Mesenchymal stem cell (in vitro differentiated cells and primary cell): ENCODE results near the gene RIOX2.
"Not testable (repeated sequence)": the region's sequence is repeated elsewhere in the genome, so short reads cannot be mapped to it uniquely, and the experiment has no call there.

Experiments used
- DNase-seq: peaks from one replicate; pipeline ENCODE4 v3.0.0-alpha.2; 2013
- H2AFZ ChIP-seq: one replicate; pipeline ENCODE4 v1.6.1; 2013; ENCODE audit warnings: low read depth, mild to moderate bottlenecking, control low read depth, inconsistent platforms, low read length, moderate library complexity
- H2AK5ac ChIP-seq: 2 replicates; pipeline ENCODE4 v1.6.1; 2013; ENCODE audit warnings: low read length, moderate library complexity, mild to moderate bottlenecking, inconsistent platforms; ENCODE audit not compliant: severe bottlenecking
- H2BK120ac ChIP-seq: one replicate; pipeline ENCODE4 v1.6.1; 2013; ENCODE audit warnings: low read depth, mild to moderate bottlenecking, inconsistent platforms, low read length, moderate library complexity
- H2BK12ac ChIP-seq, 2 experiments: one replicate each; pipeline ENCODE4 v1.6.1; 2013; ENCODE audit warnings: inconsistent platforms in 2 of 2, low read length in 2 of 2, mild to moderate bottlenecking in 2 of 2, moderate library complexity in 2 of 2, control low read depth in 1 of 2
- H2BK15ac ChIP-seq: one replicate; pipeline ENCODE4 v1.6.1; 2013; ENCODE audit warnings: mild to moderate bottlenecking, low read depth, inconsistent platforms; ENCODE audit not compliant: poor library complexity, severe bottlenecking
- H2BK5ac ChIP-seq: 2 replicates; pipeline ENCODE4 v1.6.1; 2013; ENCODE audit warnings: low read depth, mild to moderate bottlenecking, low read length, control low read depth, inconsistent platforms; ENCODE audit not compliant: poor library complexity, severe bottlenecking
- H3K14ac ChIP-seq, 2 experiments: one replicate each; pipeline ENCODE4 v1.6.1; 2013; ENCODE audit warnings: inconsistent platforms in 2 of 2, low read length in 2 of 2, control low read depth in 1 of 2, mild to moderate bottlenecking in 1 of 2, moderate library complexity in 1 of 2
- H3K18ac ChIP-seq, 2 experiments: one replicate each; pipeline ENCODE4 v1.6.1; 2013; ENCODE audit warnings: inconsistent platforms in 2 of 2, low read length in 2 of 2, control low read depth in 1 of 2, low read depth in 1 of 2, mild to moderate bottlenecking in 1 of 2
- H3K23ac ChIP-seq, 2 experiments: one replicate each; pipeline ENCODE4 v1.6.1; 2013; ENCODE audit warnings: inconsistent platforms in 2 of 2, low read length in 2 of 2, mild to moderate bottlenecking in 2 of 2, moderate library complexity in 2 of 2, control low read depth in 1 of 2
- H3K27ac ChIP-seq: 2 replicates; pipeline ENCODE4 v1.5.1; 2013; ENCODE audit warnings: mild to moderate bottlenecking, moderate library complexity, low read length, control low read depth, inconsistent platforms; ENCODE audit not compliant: poor library complexity, severe bottlenecking
- H3K27me3 ChIP-seq, 2 experiments: 2 replicates each; pipeline versions ENCODE4 v1.6.1 to v1.7.0; 2013; ENCODE audit warnings: low read length in 2 of 2, mild to moderate bottlenecking in 2 of 2, moderate library complexity in 2 of 2, control low read depth in 1 of 2, inconsistent platforms in 1 of 2; ENCODE audit not compliant: control insufficient read depth in 1 of 2, insufficient read depth in 1 of 2
- H3K36me3 ChIP-seq, 2 experiments: 2 replicates each; pipeline versions ENCODE4 v1.6.1 to v1.7.0; 2013; ENCODE audit warnings: low read length in 2 of 2, control low read depth in 1 of 2, inconsistent platforms in 1 of 2, low read depth in 1 of 2, mild to moderate bottlenecking in 1 of 2; ENCODE audit not compliant: insufficient read depth in 2 of 2, control insufficient read depth in 1 of 2
- H3K4ac ChIP-seq, 2 experiments: one replicate each; pipeline ENCODE4 v1.6.1; 2013; ENCODE audit warnings: inconsistent platforms in 2 of 2, low read length in 2 of 2, mild to moderate bottlenecking in 2 of 2, moderate library complexity in 2 of 2, control low read depth in 1 of 2, low read depth in 1 of 2
- H3K4me1 ChIP-seq: 2 replicates; pipeline ENCODE4 v1.6.1; 2013; ENCODE audit warnings: low read depth, low read length, control low read depth; ENCODE audit not compliant: control insufficient read depth, insufficient read depth
- H3K4me2 ChIP-seq: 2 replicates; pipeline ENCODE4 v1.6.1; 2013; ENCODE audit warnings: low read length, mild to moderate bottlenecking, inconsistent platforms; ENCODE audit not compliant: poor library complexity, severe bottlenecking
- H3K4me3 ChIP-seq, 2 experiments: 2 replicates each; pipeline versions ENCODE4 v1.5.1 to v1.7.0; 2013; ENCODE audit warnings: low read length in 2 of 2, mild to moderate bottlenecking in 2 of 2, control low read depth in 1 of 2, low read depth in 1 of 2; ENCODE audit not compliant: insufficient read depth in 1 of 2
- H3K79me1 ChIP-seq: replicated peaks from 2 replicates; pipeline ENCODE4 v1.6.1; 2013; ENCODE audit warnings: mild to moderate bottlenecking, control low read depth, low read length, inconsistent platforms; ENCODE audit not compliant: poor library complexity, severe bottlenecking
- H3K9ac ChIP-seq: 2 replicates; pipeline ENCODE4 v1.7.0; 2013; ENCODE audit warnings: mild to moderate bottlenecking, low read length, moderate library complexity
- H3K9me3 ChIP-seq: 2 replicates; pipeline ENCODE4 v1.7.0; 2013; ENCODE audit warnings: mild to moderate bottlenecking, low read length; ENCODE audit not compliant: control insufficient read depth
- H4K8ac ChIP-seq: one replicate; pipeline ENCODE4 v1.6.1; 2013; ENCODE audit warnings: inconsistent platforms, mild to moderate bottlenecking, low read length, moderate library complexity
- H4K91ac ChIP-seq: one replicate; pipeline ENCODE4 v1.6.1; 2013; ENCODE audit warnings: mild to moderate bottlenecking, low read length, inconsistent platforms
- WGBS: methylation state at CpG from one replicate; pipeline ENCODE4 v1.1.7; 2013; ENCODE audit warnings: mixed read lengths; 5-methylcytosine and 5-hydroxymethylcytosine counted together

RIOX2 gene

GRCh38 chr3:98013411-98014267, 41.4 kb upstream of the RIOX2 start:
- Histone ChIP-seq H2BK5ac (no peak overlapping the region), H3K23ac (no peak overlapping the region), H3K4me2 (no peak overlapping the region), H2BK15ac (no peak overlapping the region), H3K4ac (no peak overlapping the region), H3K18ac (peak overlapping the region in 1 of 2 experiments; percentile 25), H3K36me3 (no peaks in the 10 kb centered on the region), H3K9ac (no peak overlapping the region), H4K8ac (peak overlapping the region; percentile 77), H3K79me1 (no peaks in the 10 kb centered on the region), H3K27ac (no peak overlapping the region), H3K9me3 (no peaks in the 10 kb centered on the region), H3K4me3 (peak overlapping the region in 1 of 2 experiments; percentile 6), H2AFZ (no peak overlapping the region), H2BK12ac (peak overlapping the region in 1 of 2 experiments; percentile 29), H2AK5ac (no peak overlapping the region), H3K14ac (no peak overlapping the region), H4K91ac (no peak overlapping the region), H3K27me3 (no peaks in the 10 kb centered on the region), H3K4me1 (no peaks in the 10 kb centered on the region), H2BK120ac (no peak overlapping the region)
- 31% methylated on average over 3 of the region's 4 CpGs for WGBS
- peak; percentile 68 for DNase-seq

GRCh38 chr3:98012979-98013378, 40.7 kb upstream of the RIOX2 start:
- Histone ChIP-seq H3K4me2 (no peak overlapping the region), H3K4me1 (no peaks in the 10 kb centered on the region), H2BK5ac (no peak overlapping the region), H3K9ac (peak overlapping the region; percentile 10), H2AK5ac (no peak overlapping the region), H3K18ac (no peak overlapping the region), H3K23ac (no peak overlapping the region), H3K9me3 (no peaks in the 10 kb centered on the region), H3K79me1 (no peaks in the 10 kb centered on the region), H3K27ac (no peak overlapping the region), H4K91ac (no peak overlapping the region), H3K27me3 (no peaks in the 10 kb centered on the region), H2AFZ (no peak overlapping the region), H2BK15ac (no peak overlapping the region), H3K14ac (no peak overlapping the region), H3K36me3 (no peaks in the 10 kb centered on the region), H2BK120ac (no peak overlapping the region), H2BK12ac (no peak overlapping the region), H3K4ac (no peak overlapping the region), H4K8ac (no peak overlapping the region), H3K4me3 (no peak overlapping the region)
- WGBS: 38% methylated on average over 1 of the region's 2 CpGs
- peak; percentile 82 for DNase-seq

GRCh38 chr3:98010883-98011449, 38.7 kb upstream of the RIOX2 start:
- not testable (repeated sequence) for H2BK15ac ChIP-seq, H4K91ac ChIP-seq, H3K36me3 ChIP-seq, DNase-seq, H3K23ac ChIP-seq, H3K9me3 ChIP-seq, H3K18ac ChIP-seq, H4K8ac ChIP-seq, H3K9ac ChIP-seq, H2AK5ac ChIP-seq, H2BK120ac ChIP-seq, H3K27me3 ChIP-seq, H2BK5ac ChIP-seq, H2AFZ ChIP-seq, H3K4me1 ChIP-seq, H3K4ac ChIP-seq, H3K27ac ChIP-seq, H3K4me2 ChIP-seq, H3K79me1 ChIP-seq, H3K14ac ChIP-seq, H3K4me3 ChIP-seq, H2BK12ac ChIP-seq
- WGBS: 100% methylated on average over 2 of the region's 4 CpGs

GRCh38 chr3:98010194-98010882, 38.1 kb upstream of the RIOX2 start:
- no peak overlapping the region for H4K91ac ChIP-seq
- H3K14ac ChIP-seq: no peak overlapping the region
- H3K4ac ChIP-seq: peak overlapping the region in 1 of 2 experiments; percentile 78
- H3K27me3 ChIP-seq: no peaks in the 10 kb centered on the region
- no peaks in the 10 kb centered on the region for H3K4me1 ChIP-seq
- H3K27ac ChIP-seq: no peak overlapping the region
- H2AK5ac ChIP-seq: no peak overlapping the region
- no peak overlapping the region for H2BK120ac ChIP-seq
- no peak overlapping the region for H4K8ac ChIP-seq
- no peaks in the 10 kb centered on the region for H3K36me3 ChIP-seq
- H3K79me1 ChIP-seq: no peaks in the 10 kb centered on the region
- DNase-seq: peak; percentile 26
- no peak overlapping the region for H2AFZ ChIP-seq
- H3K4me3 ChIP-seq: no peak overlapping the region
- H3K9me3 ChIP-seq: no peaks in the 10 kb centered on the region
- no peak overlapping the region for H2BK15ac ChIP-seq
- no peak overlapping the region for H3K9ac ChIP-seq
- H3K18ac ChIP-seq: no peak overlapping the region
- H2BK5ac ChIP-seq: no peak overlapping the region
- H3K23ac ChIP-seq: no peak overlapping the region
- WGBS: 50% methylated on average over 7 of the region's 7 CpGs
- no peak overlapping the region for H3K4me2 ChIP-seq
- H2BK12ac ChIP-seq: no peak overlapping the region
